GM21723 (cell line): ENCODE data around the gene DAAM2.

Experiments used
- ATAC-seq: cut with Tn5 transposase; IDR thresholded peaks from one replicate; pipeline ENCODE4 v1.9.1; 2021; ENCODE audit warnings: mild to moderate bottlenecking, moderate library complexity; ENCODE audit not compliant: unreplicated experiment

DAAM2 gene

DNA sequence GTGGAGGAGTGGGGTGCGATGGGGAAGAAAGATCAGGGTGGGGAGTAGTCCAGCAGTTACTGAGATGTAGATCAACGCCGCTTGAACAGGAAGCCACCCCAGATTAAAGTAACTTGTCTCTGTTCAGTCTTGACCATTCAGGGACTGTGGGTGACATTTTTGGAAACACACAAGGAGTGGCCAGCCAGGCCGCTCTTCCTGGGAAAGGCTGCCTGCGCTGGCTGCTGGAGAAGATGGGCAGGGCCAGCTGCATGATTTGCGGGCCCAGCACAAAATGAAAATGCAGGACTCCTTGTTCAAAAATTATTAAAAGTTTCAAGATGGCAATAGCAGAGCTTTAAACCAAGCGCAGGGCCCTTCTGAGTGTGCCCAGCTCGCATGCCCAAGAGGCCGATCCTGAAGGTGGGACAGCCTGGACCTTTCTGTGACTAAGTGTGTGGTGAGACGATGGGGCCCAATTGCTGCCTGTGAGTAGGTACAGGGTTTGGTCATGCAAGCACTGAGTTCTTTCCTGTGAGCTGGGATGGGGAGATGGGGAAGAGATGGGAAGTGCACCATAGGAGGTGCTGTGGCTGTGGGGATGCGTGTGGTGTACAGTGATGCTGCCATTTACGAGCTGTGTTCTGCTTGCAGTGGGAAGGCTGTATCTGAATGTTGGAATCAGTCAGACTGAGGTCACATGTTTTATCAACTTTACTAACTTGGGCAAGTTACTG, 51.3 kb downstream of the DAAM2 start:
- ATAC-seq, result no peak

- ATAC-seq, result no peak
Observed at GRCh38 chr6:39844866-39845265, 52.7 kb downstream of the DAAM2 start.

DNA sequence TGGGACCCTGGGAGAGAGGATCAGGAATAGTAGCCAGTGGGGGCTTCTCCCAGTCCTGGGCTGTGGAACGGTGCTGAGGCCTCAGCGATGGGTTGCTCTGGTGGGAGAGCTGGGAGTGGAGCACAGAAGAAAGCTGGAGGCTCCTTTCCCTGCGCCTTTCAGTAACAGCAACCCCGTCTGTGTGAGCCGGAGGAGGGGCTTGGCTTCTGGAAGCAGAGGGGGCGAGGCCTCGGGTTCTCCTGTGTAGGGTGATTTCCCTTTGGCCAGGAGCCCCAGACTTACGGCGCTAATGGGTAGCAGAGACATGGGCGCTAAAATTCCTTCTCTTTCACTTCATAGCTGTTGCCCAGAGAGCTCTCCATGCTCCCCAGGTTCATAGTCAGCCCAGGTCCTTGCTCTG, 55.0 kb downstream of the DAAM2 start:
- ATAC-seq, result no peak

- no peak for ATAC-seq
Observed at GRCh38 chr6:39848171-39848570, 56.0 kb downstream of the DAAM2 start.

GRCh38 chr6:39849228-39849627, 57.1 kb downstream of the DAAM2 start:
- no peak for ATAC-seq

- ATAC-seq, result no peak
Observed at GRCh38 chr6:39849764-39850163, 57.6 kb downstream of the DAAM2 start.

DNA sequence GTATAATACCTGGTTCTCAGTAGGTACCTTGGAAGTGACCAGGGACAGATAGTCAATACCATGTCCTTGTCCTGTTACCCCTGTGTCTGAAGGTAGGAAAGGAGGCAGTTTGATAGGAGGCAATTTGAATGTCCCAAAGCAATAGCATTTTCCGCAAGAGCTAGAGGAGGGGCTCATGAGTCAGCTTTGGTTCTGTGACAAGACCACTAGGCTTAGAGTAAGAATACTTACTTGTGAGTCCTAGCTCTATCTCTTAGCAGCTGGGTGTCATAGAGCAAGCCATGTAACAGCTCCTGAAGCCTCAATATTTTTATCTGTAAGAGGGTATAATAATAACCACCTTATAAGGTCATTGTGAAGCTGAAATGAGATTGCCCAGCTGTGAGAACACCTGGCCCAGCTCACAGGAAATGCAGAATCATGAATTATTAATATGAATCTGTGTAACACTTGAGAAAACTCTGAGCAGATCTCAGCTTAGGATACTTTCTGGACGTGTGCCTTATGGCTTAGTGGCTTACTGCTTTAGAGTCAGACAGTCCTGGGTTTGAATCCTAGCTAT, 58.6 kb downstream of the DAAM2 start:
- ATAC-seq, result no peak

GRCh38 chr6:39851331-39851730, 59.2 kb downstream of the DAAM2 start:
- ATAC-seq, result no peak

- ATAC-seq, result no peak
Observed at GRCh38 chr6:39852324-39852723, 60.1 kb downstream of the DAAM2 start.

GRCh38 chr6:39853604-39854003, 61.4 kb downstream of the DAAM2 start:
- no peak for ATAC-seq

DNA sequence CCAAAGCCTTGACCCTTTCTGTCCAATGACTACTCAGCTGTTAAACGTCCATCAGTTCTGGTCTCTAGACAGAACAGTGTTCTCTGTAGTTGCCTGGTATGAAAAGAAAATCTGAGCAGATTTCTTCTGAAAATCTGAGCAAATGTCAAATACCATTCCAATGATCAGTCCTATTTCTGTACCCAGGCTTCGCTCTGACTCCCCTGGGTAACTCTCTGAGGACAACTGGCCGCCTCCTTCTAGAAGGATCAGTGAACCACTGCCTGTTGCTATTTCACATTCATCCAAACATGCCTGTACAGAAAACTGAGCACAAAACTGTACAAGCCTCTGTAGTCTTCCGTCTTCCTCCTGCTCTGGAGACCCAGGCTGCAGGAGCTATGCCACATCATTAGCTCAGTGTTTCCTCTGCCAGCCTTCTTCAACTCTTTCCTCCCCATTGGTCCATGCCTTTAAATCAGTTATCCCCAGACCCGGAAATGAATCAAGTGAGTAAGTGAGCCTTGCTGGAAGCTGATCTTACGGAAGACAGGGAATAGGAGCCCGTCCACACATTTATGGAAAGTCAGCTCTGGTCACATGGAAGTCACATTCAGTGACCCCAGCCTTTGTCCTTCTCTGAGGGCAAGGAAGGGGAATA, 63.3 kb downstream of the DAAM2 start:
- ATAC-seq, result no peak

DNA sequence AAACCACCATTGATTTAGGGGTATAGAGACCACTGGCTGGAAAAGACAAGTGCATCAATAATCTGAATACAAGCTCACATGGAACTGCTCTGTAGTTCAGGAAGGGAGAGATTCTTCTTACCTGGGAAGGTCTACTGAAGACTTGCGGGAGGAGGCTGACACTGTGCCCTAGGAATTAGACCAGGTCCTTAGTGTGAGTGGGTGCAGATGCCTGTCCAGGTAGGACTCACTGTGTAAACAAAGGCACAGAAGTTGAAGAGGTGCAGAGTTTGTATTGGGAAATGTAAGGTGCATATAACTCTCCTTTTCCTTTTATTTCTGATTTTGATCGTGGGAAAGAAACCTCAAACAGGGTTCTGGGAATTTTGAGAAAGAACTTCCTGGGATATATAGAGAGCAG, 66.8 kb downstream of the DAAM2 start:
- ATAC-seq, result no peak

GRCh38 chr6:39861663-39862062, 69.5 kb downstream of the DAAM2 start:
- ATAC-seq, result no peak

GRCh38 chr6:39865011-39865888, 73.1 kb downstream of the DAAM2 start:
- no peak for ATAC-seq

GRCh38 chr6:39867592-39867991, 75.4 kb downstream of the DAAM2 start:
- ATAC-seq, result no peak

DNA sequence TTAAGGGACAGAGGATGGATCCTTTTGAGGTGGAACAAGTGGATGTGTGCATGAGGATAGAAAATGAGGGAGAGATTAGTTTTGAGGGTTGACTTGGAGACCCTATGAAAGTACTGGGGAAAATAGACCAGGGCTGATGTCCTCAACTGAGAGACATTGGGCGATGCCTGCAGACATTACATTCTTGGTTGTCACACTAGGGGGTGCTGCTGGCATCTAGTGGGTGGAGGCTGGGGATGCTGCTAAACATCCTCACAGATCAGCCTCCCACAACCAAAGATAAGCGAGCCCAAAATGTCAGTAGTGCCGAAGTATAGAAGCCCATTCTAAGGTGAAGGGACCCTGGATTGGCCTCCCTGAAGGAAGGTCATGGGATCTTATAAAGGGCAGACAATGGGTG, 78.8 kb downstream of the DAAM2 start:
- ATAC-seq, result no peak

DNA sequence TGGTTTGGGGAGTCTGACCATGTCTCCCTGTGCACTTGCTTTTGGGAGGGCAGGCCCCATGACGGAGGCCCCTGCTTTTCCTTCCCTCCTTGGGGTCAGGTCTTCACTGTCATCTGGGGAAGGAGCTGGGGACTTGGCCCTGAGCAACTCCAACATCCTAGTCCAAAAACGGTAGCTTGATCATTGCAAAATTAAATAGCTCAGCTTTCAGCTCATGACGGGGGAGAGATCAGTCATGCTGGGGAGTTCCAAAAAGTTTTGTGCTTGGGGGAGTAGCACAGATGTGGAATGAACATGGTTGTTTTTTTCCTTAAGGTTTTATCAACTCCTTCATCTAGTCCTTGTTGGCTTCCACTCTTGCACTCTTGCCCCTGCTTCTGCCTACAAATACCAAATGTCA, 81.3 kb downstream of the DAAM2 start:
- ATAC-seq, result no peak

GRCh38 chr6:39876111-39876510, 83.9 kb downstream of the DAAM2 start:
- no peak for ATAC-seq

- ATAC-seq, result no peak
Observed at GRCh38 chr6:39876826-39877225, 84.7 kb downstream of the DAAM2 start.

DNA sequence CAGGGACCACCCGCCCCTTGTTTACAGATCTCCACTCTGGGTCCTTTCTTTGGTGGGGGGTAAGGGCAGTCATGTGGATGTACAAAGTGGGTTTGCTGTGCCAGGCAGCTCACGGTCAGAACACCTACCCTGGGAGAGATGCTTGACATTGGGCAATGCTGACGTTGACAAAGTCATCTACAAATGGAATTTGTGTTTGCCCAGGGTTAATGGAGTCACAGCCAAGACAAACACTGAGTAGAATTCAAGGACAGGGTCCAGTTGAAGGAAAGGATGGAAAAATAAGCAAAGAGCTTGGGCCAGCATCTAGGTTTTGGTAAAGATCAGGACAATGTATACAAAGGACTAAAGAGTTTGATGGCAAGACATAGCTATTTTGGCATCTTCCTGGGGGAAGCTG, 87.4 kb downstream of the DAAM2 start:
- no peak for ATAC-seq

- no peak for ATAC-seq
Observed at GRCh38 chr6:39880594-39880993, 88.4 kb downstream of the DAAM2 start.
